Stimulated activated CD4-positive, alpha-beta T cell treated with anti-CD3 and anti-CD28 coated beads, TNF-alpha, amount 100 ng/mL, for 48 hours (primary cell): ENCODE results near the gene XRCC4.

Experiments used
- DNase-seq, 3 donors: peaks; one replicate each; pipeline ENCODE4 v3.0.0-alpha.2; 2020; ENCODE audit warnings: low read depth in 3 of 3

The XRCC4 gene

DNA sequence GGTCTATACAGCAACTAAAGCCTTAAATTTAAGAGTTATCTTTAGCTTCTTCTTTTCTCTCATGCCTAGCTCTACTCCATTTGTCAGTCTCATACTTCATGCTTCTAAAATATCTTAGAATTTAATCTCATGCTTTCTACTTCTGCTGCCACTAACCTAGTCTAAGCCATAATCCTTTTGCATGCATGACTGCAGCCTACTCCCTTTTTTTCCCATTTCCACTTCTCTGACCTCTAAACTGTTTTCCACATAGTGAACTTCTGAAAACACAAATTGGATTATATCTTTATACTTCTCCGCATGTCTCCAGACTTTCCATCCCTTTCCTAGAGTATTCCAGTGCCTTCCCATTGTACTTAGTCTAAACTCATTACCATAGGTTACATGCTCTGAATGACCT lies 193.0 kb downstream of the XRCC4 start:
- no peak for DNase-seq

- DNase-seq: no peak
These were observed 199.8 kb downstream of the XRCC4 start for GRCh38 chr5:83277154-83277553.

GRCh38 chr5:83277953-83278352 lies 200.6 kb downstream of the XRCC4 start:
- no peak for DNase-seq

GRCh38 chr5:83281176-83281575 lies 203.8 kb downstream of the XRCC4 start:
- no peak for DNase-seq

GRCh38 chr5:83281658-83282057 lies 204.3 kb downstream of the XRCC4 start:
- no peak for DNase-seq

- DNase-seq: no peak
These were observed 206.4 kb downstream of the XRCC4 start for GRCh38 chr5:83283761-83284160.

DNA sequence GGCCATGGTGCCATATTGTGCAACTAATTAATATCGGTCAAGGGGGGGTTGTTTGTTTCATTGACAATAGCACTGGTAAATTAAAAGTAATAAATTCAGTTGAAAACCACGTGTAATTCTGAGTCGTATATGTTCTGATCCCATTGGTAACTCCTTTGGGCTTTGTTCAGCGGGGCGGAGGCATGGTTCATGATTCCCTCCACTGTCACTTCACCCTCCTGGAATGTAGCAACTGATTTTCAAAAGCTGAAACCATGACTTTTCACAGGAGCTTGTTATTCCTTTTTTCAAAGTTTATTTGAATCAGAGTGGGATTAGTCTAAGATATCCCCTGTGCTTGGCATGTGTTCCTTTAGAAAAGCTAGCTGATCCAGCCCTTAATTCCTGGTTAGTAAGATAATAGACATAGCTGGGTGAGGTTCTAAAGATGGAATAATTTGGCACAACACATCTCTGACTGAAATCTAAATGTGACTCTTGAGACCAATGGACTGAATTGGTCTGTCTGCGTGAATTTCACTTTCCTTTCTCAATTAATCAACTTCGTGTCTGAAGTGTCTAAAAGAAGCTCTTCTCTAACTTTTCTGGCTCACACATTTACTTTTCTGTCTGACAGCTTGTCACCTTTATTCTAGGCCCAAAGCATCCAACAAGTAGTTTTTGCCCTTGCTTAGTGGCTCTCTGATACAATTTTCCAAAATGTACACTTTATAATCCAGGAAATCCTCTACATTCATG lies 208.5 kb downstream of the XRCC4 start:
- no peak for DNase-seq

DNA sequence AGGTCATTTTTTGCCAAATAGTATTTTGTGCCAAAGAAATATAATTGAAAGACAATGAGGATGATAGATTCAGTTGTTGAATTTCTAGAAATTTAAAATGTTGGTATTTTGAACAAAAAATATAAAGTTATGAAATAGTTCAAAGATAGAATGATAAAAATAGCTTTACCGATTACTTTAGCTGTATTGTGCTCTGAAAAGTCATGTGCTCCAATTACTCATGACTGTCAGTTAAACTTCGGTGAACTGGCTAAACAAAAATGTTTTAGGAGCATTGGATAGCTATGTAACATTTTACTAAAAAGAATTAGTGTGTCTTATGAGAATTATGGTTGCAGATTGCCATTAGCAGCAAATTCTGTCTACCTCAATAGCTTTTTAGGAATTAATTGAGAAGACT lies 216.9 kb downstream of the XRCC4 start:
- DNase-seq: no peak

DNA sequence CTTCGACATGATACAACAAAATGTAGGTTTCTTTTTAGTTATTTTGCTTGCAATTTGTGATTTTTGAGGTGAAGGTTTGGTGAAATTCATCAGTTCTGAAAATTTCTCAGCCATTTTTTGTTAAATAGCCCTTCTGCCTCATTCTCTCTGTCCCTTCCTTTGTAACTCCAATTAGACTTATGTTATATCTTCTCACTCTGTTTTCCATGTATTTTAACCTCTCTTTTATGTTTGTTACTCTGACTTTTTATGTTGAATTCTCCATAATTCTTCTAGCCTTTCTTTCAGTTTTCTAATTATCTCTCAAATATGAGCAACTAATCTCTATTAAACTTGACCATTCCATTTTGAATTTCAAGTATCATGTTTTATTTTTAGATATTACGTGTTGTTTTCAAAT lies 222.0 kb downstream of the XRCC4 start:
- no peak for DNase-seq

GRCh38 chr5:83306572-83307241 lies 229.4 kb downstream of the XRCC4 start:
- no peak for DNase-seq

DNA sequence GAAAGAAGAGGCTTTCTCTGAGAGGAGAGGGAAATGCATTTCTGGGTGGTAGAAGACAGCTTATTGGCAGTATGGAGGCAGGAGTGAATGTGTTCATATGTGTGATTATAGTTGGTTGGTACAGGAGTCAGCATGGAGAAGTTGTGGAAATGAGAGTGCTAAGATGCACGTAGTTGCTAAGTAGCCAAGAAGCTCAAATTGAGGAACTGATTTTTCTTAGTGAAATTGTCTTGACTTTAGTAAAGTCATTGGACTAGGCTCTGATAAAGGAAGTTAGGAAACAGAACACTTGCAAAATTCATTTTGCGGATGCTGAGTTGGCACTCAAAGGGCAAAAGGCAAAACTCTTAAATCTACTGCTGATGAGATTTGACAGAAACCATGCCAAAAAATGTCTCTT lies 235.3 kb downstream of the XRCC4 start:
- DNase-seq: no peak

DNA sequence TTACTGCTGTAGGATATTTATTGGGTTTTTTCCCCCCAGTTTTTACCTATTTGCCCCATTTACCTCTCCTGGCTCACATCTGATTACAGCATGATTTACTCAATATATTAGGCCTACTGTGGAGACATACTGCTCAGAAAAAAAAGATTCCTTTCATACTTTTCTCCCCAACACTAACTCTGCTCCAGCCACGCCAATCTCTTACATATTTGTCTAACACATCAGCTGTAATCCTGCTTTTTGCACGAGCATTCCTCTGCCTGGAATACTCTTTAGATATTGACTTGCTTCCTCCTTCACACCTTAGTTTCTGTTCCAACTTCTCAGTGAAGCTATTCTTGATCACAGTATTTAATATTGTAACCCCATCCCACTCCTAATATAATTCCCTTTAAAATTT lies 236.1 kb downstream of the XRCC4 start:
- DNase-seq: no peak

DNA sequence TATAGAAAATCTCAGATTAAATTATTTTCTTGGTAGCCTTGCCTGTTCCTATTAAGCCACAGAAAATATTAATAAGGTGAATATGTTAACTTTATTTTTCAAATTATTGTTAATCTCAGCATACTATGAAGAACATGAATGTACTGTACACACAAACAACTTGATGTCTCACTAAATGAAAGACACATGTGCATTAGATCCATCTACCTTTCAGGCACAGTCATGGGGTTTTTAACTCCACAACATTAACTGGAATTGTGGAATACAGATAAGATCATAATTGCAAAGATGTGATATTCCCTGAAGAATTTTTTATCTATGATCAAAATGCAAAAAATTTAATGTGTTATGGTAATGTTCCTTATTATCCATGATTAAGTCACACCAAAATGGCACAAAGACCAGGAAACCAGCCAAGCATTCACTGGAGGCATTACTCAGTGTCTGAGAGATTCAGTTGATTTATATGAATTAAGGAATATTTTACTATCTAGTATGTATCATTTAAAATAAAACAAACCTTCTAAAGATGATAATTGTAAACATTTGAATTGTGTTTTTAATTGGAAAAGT lies 244.2 kb downstream of the XRCC4 start:
- DNase-seq: no peak

GRCh38 chr5:83322273-83322924 lies 245.1 kb downstream of the XRCC4 start:
- DNase-seq: no peak

DNA sequence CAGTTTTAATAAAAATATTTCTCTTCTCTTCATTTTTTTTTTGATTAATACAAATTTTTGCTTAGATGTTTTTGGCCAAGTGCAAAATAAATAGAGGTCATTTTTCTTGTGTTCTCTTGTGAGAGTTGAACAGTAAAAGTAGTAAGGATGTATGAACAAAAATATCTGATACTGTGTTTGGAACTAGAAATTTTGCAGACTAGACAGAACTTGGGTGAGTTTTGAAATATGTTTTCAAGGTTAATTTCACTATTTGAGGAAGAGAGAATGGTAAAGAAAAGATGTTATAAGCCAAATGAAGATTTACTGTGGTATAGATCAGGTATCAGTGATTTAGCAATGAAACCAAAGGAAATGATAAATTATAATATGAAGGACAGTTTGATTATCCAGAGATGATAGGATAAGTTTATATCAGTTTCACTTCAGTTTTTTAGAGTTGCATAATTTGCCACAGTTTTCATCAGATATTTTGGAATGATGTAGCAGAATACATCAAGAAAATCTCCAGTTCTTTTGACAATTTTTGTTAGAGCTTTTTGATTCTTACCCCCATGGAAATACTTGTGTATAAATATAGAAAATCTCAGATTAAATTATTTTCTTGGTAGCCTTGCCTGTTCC lies 246.3 kb downstream of the XRCC4 start:
- DNase-seq: no peak

DNA sequence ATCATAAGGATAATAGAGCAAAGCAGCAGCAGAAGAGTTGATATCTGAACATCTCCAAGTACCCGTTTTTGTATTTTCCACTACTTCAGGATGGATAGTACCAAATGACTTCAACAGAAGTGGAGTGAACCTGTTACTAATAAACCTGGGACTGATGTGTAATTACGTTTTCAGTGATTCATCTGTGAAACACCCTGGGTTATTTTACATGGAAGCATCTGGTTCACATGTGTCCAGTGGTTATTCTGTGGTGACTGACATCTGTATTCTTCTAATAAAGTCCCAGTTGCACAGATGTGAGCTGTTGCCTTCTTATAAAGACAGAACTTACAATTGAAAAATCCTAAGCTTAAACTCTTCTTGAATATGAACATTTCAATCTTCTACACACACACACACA lies 254.5 kb downstream of the XRCC4 start:
- no peak for DNase-seq

GRCh38 chr5:83337453-83338035 lies 260.2 kb downstream of the XRCC4 start:
- no peak for DNase-seq

- no peak for DNase-seq
These were observed 263.2 kb downstream of the XRCC4 start for GRCh38 chr5:83340511-83340918.

GRCh38 chr5:83341815-83342334 lies 264.5 kb downstream of the XRCC4 start:
- DNase-seq: no peak

- no peak for DNase-seq
These were observed 265.1 kb downstream of the XRCC4 start for GRCh38 chr5:83342465-83342864.

DNA sequence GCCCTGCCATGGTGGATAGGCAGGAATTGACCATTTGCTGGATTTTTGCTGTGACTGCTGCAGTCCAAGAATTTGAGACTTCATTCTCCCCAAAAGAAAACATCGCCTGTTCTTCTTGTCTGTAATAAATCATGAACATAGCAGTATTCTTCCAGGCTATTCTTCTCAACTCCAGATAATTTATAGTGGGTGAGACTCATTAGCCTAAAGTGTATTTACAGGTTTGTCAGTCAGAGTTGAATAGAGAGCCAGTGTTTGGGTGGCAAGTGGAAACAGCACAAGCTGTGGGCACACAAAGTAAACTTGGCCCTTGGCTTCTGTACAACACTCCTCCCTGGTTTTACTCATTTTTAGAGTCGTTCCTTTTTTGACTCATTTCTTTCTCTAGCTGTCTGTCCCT lies 266.0 kb downstream of the XRCC4 start:
- no peak for DNase-seq

DNA sequence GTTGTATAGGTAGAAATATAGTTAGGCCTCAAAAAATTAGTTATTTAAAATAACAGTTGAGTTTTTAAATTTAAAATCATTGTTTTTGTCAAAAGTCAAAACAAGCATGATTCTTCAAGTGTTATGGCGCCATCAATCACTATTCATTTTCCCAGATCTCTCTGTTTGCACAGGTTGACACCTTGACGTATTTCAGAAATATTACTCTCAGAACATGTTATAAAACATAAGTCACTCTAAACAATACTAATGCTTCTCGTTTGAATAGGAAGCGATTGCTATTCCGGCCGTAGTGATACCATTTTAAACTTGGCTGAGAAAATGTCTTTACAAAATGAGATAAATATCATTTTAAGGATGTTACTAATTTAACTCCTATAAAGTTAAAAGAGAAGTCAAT lies 268.1 kb downstream of the XRCC4 start:
- DNase-seq: no peak
